BJ (cell line): ENCODE measurements around the gene HBD. TPM values are rescaled to one million over a fixed set of nuclear protein-coding genes. Genes with fewer than 3 reads are reported as not detected.

Experiments
- CTCF ChIA-PET: fragments of 350-600 bp; formaldehyde crosslinking; extraction: SDS; loops from one replicate; lab custom pipeline; 2021; ENCODE audit warnings: antibody characterized with exemption, inconsistent platforms; lab: Yijun Ruan, JAX
- POLR2A ChIA-PET: fragments of 300-600 bp; sonication (Branson Sonifier 250); formaldehyde crosslinking; extraction: SDS; loops from one replicate; lab custom pipeline; 2021; ENCODE audit warnings: antibody characterized with exemption; lab: Charles Lee
- DNase-seq: peaks from one replicate; pipeline ENCODE4 v3.0.0-alpha.2; 2011; ENCODE audit warnings: low read depth
- H3K27me3 ChIP-seq: 2 replicates; pipeline ENCODE4 v1.6.0; 2011; ENCODE audit warnings: low read length; ENCODE audit not compliant: control insufficient read depth, insufficient read depth
- H3K36me3 ChIP-seq: 2 replicates; pipeline ENCODE4 v1.5.1; 2011; ENCODE audit warnings: low read length; ENCODE audit not compliant: control insufficient read depth, insufficient read depth
- H3K4me3 ChIP-seq: 2 replicates; pipeline ENCODE4 v1.5.1; 2011; ENCODE audit warnings: low read depth, mild to moderate bottlenecking, control low read depth, low read length
- CTCF ChIP-seq: IDR thresholded peaks from 2 replicates; pipeline ENCODE4 v1.5.1; 2011; ENCODE audit warnings: low read depth, mild to moderate bottlenecking, control low read depth, inconsistent platforms, low read length, moderate library complexity; ENCODE audit not compliant: insufficient read depth
- polyA minus RNA-seq: library from RNA; depleted of rRNA, polyadenylated mRNA; stranded (reverse); fragments of >200 nt; gene quantifications from 2 replicates; pipeline ENCODE4 v1.2.3, GENCODE V29; 2011; rRNA and poly(A)+ RNA removed
- polyA plus RNA-seq: library from polyadenylated mRNA; depleted of rRNA; stranded (reverse); fragments of >200 nt; gene quantifications from 2 replicates; pipeline ENCODE4 v1.2.3, GENCODE V29; 2011; rRNA removed

The HBD gene
- polyA plus RNA-seq (0.56 and 1.0 TPM in 2 replicates), polyA minus RNA-seq (not detected in 2 replicates)

DNA sequence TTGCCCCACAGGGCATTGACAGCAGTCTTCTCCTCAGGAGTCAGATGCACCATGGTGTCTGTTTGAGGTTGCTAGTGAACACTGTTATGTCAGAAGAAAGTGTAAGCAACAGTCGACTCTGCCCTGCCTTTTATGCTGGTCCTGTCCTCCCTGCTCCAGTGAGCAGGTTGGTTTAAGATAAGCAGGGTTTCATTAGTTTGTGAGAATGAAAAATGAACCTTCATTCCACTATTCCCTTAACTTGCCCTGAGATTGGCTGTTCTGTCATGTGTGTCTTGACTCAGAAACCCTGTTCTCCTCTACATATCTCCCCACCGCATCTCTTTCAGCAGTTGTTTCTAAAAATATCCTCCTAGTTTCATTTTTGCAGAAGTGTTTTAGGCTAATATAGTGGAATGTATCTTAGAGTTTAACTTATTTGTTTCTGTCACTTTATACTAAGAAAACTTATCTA lies at the start of gene HBD:
Gene HBD (minus strand): TSS at position 103 of the 454 bp plus-strand sequence. CDS start 50 bp downstream, at position 53.
- H3K36me3 ChIP-seq = no peaks in the 10 kb centered on the region
- ChIA-PET CTCF (no interaction called here), POLR2A (no interaction called here)
- DNase-seq = no peak
- no peak for TF ChIP-seq CTCF
- H3K4me3 ChIP-seq = no peak within 1 kb of the TSS
- no peaks in the 10 kb centered on the region for H3K27me3 ChIP-seq

GRCh38 chr11:5283882-5284281 lies 49.6 kb upstream of the HBD start:
- H3K4me3 ChIP-seq = no peak overlapping the region
- ChIA-PET CTCF (no interaction called here), POLR2A (no interaction called here)
- no peak for DNase-seq
- H3K36me3 ChIP-seq = no peaks in the 10 kb centered on the region
- TF ChIP-seq CTCF = no peak
- no peaks in the 10 kb centered on the region for H3K27me3 ChIP-seq

- DNase-seq = no peak
- CTCF ChIA-PET = interaction anchor here (2.0 kb wide), 1 partner anchor 8 kb away, joined by 5 read pairs; no protein-coding TSS in a partner anchor
Observed at GRCh38 chr11:5283086-5283485, 48.8 kb upstream of the HBD start.

DNA sequence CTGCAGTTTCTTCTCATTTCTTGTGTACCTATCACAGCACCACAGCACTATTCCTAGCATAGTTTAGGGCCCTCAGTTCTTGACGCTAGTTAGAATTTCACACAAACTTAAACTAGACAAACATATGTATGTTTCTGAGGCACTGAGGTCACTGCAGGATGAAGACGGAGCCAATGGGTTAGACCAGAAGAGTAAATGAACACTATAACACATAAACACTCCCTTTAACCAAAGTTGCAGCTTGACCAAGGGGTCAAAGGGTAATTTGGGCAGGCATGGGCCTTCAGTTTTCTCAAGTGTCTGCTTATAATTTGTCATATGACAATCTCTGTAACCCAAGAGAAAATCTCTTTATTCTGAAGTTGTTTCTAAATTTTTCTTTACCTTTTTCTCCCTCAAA lies 48.3 kb upstream of the HBD start:
- Histone ChIP-seq H3K36me3 (no peaks in the 10 kb centered on the region), H3K4me3 (no peak overlapping the region), H3K27me3 (no peaks in the 10 kb centered on the region)
- ChIA-PET CTCF (interaction anchor here (0.7 to 2.0 kb wide), 2 partner anchors 8 to 77 kb away, joined by 3 to 5 read pairs; no protein-coding TSS in a partner anchor), POLR2A (no interaction called here)
- TF ChIP-seq CTCF = no peak
- DNase-seq = no peak

More at GRCh38 chr11:5283086-5283485, 48.8 kb upstream of the HBD start:
- H3K36me3 ChIP-seq = no peaks in the 10 kb centered on the region
- no peak overlapping the region for H3K4me3 ChIP-seq
- POLR2A ChIA-PET = no interaction called here
- no peaks in the 10 kb centered on the region for H3K27me3 ChIP-seq
- no peak for TF ChIP-seq CTCF

GRCh38 chr11:5281596-5281995 lies 47.3 kb upstream of the HBD start:
- no peaks in the 10 kb centered on the region for H3K27me3 ChIP-seq
- H3K36me3 ChIP-seq = no peaks in the 10 kb centered on the region
- no peak overlapping the region for H3K4me3 ChIP-seq
- ChIA-PET CTCF (interaction anchor here (0.6 to 2.0 kb wide), 3 partner anchors 9 to 1691 kb away, joined by 3 to 5 read pairs (median 3); no protein-coding TSS in a partner anchor), POLR2A (no interaction called here)
- TF ChIP-seq CTCF = no peak
- DNase-seq = no peak
